ENCODE results near the gene PTH1R. TPM values are rescaled to one million over a fixed set of nuclear protein-coding genes. Genes with fewer than 3 reads are reported as not detected.

Gene PTH1R
- total RNA-seq, 1 experiment from 2014 or later = not detected

DNA sequence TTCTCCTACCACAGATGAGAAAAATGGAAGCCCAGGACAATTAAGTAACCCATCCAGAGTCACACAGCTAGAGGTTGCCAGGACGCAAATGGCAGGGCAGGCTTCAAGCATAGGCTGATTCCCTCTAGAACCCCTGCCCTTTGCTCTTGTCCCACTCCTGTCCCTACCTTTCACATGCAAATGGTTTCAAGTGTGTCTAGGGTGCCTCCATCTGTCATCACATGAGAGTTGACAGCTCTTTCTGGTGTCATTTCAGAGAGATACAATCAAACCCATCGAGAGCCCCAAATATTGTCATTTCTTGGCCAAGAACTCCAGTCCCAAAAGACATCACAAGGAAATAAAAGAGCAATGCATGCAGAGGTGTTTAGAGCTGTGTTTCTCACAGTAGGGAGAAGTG, 75.3 kb downstream of the PTH1R start:
- H3K4me3 ChIP-seq (ENCODE audit: low read depth in 2 of 2, low read length in 2 of 2) = no peak overlapping the region
- no peaks in the 10 kb centered on the region for H3K9me3 ChIP-seq (ENCODE audit: control insufficient read depth, insufficient read depth, low read depth, low read length)
- H3K27me3 ChIP-seq (ENCODE audit: control insufficient read depth, insufficient read depth, low read length) = no peaks in the 10 kb centered on the region
- no peak for TF ChIP-seq POLR2AphosphoS5 (IDR thresholded peaks at IDR 0.05; ENCODE audit: low read depth, low read length)
- TF ChIP-seq CTCF (IDR thresholded peaks at IDR 0.05) = no peak
- no peak for TF ChIP-seq SIN3A (IDR thresholded peaks at IDR 0.05; ENCODE audit: borderline replicate concordance, insufficient read depth, low read depth, low read length)
- TF ChIP-seq TCF7L2 (IDR thresholded peaks at IDR 0.05; ENCODE audit: low read depth, low read length) = no peak
- no peak for TF ChIP-seq REST (IDR thresholded peaks at IDR 0.05; ENCODE audit: insufficient read depth in 1 of 2, low read depth in 2 of 2, low read length in 1 of 2)
- no peak for ATAC-seq
- ChIA-PET POLR2A (interaction anchor here (0.6 kb wide), 1 partner anchor 18 kb away, joined by 3 read pairs; no protein-coding TSS in a partner anchor), CTCF (no interaction called here)
- DNase-seq (ENCODE audit: low read depth, low spot score) = no peak
- no TSS peak for BruUV-seq (replicated peaks)
- no peaks in the 10 kb centered on the region; the same call in 1 of the 2 replicates for H3K36me3 ChIP-seq (ENCODE audit: control insufficient read depth, insufficient read depth, low read length)
- intact Hi-C loops (cut with micrococcal nuclease; ENCODE audit: unreplicated experiment) = no loop called here
- peaks cover 17% of the 10 kb centered on the region for H3K4me1 ChIP-seq (ENCODE audit: control insufficient read depth, insufficient read depth, low read length)
- in situ Hi-C loops (cut with HindIII; ENCODE audit: low pct_unique_long_range_greater_than_20kb, low sequenced_read_pairs) = no loop called here
- no peak overlapping the region for H3K27ac ChIP-seq (ENCODE audit: low read length)

Other genes with a start within 250 kb of the PTH1R start
- 2.7 TPM for gene ALS2CL, start 184.0 kb upstream of the PTH1R start, total RNA-seq (2021; ENCODE audit: unreplicated experiment)
- 1.1 TPM for gene TMIE, start 176.3 kb upstream of the PTH1R start, total RNA-seq (2021; ENCODE audit: unreplicated experiment)
- 0.13 TPM for gene PRSS50, start 159.9 kb upstream of the PTH1R start, total RNA-seq (2021; ENCODE audit: unreplicated experiment)
- not detected for gene MYL3, start 14.3 kb upstream of the PTH1R start, total RNA-seq (2021; ENCODE audit: unreplicated experiment)
- 35.5 TPM for gene CCDC12, start 99.0 kb downstream of the PTH1R start, total RNA-seq (2021; ENCODE audit: unreplicated experiment)
- 38.8 TPM for gene NBEAL2, start 101.9 kb downstream of the PTH1R start, total RNA-seq (2021; ENCODE audit: unreplicated experiment)

Data from Panc1 (cell line).